ENCODE results near the gene PARL. TPM values are rescaled to one million over a fixed set of nuclear protein-coding genes. Genes with fewer than 3 reads are reported as not detected.

PARL gene
- 30.9 TPM for total RNA-seq

- peak; percentile 81 for DNase-seq
Measured at GRCh38 chr3:183884427-183885296, at the start of gene PARL. PARL (minus strand) TSS chr3:183884880; CDS start chr3:183884846, 34 bp downstream.

GRCh38 chr3:183933160-183933559 is 48.5 kb upstream of the PARL start:
- DNase-seq: no peak

- no peak for DNase-seq
Measured at GRCh38 chr3:183931881-183932280, 47.2 kb upstream of the PARL start.

- no peak for DNase-seq
Measured at GRCh38 chr3:183930086-183930485, 45.4 kb upstream of the PARL start.

GRCh38 chr3:183927059-183927458 is 42.4 kb upstream of the PARL start:
- no peak for DNase-seq

DNA sequence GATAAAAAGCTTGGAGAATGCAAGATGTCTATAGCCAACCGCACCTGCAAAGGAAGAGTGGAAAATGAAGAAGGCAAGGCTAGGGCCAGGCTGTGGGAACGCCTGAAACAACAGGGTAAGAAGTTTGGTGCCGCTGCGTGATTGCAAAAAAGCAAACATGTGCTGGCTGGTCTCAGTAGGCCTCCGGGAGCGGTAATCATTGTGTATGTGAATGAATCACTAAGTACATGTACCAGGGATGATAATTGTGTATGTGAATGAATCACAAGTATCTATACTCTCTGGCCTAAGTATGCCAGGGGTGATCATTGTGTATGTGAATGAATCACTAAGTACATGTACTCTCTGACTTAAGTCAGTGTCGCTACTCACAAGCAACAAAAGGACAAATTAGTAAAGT is 40.3 kb upstream of the PARL start:
- no peak for DNase-seq

DNA sequence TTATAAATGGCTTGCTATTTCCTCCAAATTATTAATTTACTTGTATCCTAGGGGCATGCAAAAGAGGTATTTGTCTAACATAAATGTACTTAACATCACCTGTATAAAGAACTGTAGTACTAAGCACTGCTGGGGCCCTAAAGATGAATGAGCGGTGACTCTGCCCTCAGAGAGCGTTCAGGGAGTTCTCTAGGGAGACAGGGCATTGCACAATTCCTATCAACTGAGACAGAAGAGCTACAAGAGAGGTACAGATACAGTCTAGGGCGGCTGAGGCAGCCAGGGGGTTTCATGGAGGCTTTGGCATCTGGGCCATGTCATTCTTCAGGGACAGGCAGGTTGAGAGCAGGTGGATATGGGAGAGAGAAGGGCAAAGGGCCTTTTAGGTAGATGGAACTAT is 39.9 kb upstream of the PARL start:
- DNase-seq: no peak

- no peak for DNase-seq
Measured at GRCh38 chr3:183922421-183922820, 37.7 kb upstream of the PARL start.

DNA sequence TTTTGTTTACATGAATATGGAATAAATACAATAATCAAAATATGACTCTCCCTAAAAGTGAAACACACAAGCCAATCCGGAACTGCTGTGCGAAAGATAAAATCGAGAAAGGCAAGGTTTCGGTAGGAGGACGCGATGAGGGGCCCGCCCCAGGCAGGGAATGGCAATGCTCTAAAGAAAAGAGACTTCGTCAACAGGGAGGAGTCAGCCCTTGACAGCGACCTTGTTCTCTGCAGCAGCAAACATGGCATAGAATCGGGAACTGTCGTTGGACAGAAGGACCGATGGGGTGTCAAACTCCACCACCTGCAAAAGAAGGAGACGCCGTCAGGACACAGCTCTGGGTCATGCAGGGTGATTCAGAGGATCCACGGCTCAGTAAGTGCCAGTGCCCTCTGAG is 36.4 kb upstream of the PARL start:
- DNase-seq: no peak

DNA sequence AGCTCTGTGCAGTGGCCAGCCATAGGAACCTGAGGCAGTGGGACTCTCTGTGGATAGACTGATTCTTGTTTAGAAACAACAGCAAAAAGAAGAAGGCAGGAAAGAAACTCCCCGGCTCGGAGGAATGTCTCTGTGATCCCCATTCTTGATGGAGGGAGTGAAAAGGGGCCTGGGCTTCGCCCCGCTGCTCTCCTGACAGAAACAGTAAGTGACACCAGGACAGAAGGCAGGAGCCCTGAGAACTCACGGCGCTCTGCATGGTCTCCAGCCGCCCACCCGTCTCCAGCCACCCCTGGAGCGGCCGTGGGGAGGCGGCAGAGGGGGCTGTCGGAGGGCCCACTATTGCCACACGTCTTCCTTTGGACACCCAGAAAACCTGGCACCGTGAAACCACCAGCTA is 35.7 kb upstream of the PARL start:
- no peak for DNase-seq

DNA sequence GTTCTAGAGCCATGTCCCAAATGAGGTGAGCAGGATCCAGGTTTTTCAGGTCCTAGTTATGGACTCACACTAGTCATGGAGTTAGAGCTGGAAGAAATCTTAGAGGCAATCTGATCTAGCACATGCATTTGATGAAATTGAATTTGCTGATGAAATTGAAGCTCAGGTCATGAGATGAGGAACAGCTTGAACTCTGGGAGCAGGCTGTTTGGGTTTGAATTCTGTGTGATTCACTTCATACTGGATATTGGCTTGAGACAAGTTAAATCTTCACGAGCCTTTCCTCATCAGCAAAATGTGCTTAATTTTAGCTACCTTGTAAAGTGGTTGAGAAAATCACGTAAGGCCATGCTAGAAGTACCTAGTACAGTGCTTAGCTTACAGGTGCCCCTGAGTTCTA is 33.5 kb upstream of the PARL start:
- no peak for DNase-seq

DNA sequence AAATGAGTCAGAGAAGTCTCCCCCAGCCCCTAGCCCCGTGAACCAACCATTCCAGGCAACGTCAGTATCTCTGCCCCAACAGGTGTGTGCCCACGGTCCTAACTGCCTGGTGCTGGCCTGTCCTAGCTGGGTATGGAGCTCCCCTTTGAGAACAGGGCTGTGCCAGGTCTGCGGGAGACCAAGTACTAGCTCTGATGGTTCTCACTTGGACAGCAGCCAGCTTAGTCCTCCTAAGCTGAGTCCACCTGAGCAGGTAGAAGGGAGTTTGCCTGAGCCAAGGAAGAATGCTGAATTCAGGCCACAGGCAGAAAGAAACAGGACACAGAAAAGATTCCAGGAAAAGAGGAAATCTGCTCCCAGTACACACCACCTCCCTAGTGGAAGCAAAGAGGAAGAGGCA is 33.1 kb upstream of the PARL start:
- no peak for DNase-seq

GRCh38 chr3:183914856-183915255 is 30.2 kb upstream of the PARL start:
- DNase-seq: no peak

- no peak for DNase-seq
Measured at GRCh38 chr3:183913580-183913920, 28.9 kb upstream of the PARL start.

DNA sequence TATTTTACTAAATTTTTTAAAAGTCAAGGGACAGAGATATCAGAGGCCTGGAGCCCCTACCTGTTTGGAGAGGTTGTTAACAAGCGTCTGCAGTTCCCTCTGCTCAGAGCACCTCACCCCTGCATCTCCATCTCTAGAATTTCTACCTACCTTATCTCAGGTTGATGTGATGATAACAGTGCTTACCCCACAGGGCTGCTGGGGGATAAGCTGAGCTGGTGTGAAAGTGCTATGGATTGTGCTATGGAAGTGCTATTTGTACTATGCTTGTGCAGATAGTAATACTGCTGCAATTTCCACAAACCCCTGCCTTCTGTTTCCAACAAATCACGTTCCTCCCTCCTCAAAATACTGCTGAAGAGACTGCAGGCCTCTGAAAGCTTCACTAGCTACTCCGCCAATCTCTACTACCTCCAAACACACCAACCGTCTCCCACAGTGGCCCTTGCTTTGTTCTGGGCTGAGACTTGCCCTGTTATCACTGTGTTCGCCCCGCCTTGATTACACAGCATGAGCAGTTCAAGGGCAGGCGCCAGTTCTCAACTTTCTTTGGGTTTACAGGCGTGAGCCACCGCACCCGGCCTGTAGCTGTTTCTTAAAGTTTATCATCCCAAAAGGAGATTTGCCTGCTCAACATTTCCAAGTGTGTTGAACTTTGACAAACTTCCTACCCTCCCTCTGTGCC is 28.4 kb upstream of the PARL start:
- no peak for DNase-seq

DNA sequence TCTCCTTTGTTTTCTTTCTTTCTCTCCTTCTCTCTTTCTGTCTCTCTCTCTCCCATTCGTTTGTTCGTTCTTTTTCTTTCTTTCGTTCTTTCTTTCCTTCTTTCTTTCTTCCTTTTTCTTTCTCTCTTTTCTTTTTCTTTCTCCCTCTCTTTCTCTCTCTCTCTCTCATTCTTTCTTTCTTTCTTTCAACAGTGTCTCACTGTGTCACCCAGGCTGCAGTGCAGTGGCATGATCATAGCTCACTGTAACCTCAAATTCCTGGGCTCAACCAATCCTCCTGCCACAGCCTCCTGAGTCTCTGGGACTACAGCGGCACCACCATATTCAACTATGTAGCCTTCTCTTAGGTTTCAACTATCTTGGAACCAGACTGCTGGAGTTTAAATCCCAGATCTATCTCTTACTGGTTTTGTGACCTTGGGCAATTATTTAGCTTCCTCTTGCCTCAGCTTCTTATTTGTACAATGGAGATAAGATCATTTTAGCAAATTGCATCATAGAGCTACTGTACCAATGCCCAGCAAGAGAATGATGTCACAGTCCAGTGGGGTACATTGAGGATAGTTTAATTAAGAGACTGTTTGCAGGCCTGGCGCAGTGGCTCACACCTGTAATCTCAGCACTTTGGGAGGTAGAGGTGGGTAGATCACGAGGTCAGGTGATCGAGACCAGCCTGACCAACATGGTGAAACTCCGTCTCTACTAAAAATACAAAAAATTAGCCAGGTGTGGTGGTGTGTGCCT is 27.3 kb upstream of the PARL start:
- no peak for DNase-seq

DNA sequence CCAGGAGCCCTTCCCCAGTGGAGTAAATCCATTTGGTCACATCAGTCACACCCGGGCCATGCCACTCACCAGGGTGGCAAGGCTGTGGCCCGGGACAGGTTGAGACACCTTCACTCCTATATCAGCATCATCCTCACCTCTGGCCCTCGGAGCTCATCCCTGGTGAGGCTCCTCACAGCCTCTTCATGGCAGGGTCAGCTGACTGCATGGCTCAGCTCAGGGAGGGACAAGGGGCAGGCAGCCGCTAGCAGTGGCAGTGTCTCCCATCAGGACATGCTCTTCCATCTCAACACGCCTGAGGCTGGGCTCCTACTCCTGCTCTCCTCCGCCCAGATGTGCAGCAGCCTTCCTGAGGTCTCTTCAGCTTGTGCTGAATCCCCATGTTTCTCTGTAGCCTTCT is 26.4 kb upstream of the PARL start:
- DNase-seq: no peak

DNA sequence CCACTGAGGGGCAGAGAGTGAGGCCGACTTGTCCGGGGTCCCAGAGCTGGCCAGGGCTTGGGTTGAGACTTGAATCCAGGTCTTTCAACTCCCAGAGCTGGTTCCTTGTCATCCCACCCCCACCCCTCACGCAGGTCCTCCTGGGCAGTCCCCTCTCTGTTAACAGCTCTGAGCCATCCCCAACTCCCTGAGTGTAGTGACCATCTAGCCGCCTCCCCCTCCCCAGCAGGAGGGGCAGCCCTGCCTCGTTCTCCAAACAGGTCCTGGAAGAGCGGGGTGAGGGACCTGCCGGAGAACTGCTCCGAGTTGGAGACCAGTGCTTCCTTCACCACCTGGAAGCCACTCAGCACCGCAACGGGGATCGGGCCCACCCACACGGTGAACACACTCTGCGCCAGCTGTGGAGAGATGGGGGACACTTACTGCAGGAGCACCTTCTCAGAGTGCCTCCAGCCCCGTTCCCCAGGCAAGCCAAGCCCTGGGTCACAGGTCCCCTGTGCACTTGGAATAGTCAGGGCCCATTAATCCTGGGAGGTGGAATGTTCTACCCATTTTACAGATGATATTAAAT is 24.4 kb upstream of the PARL start:
- DNase-seq: no peak

DNA sequence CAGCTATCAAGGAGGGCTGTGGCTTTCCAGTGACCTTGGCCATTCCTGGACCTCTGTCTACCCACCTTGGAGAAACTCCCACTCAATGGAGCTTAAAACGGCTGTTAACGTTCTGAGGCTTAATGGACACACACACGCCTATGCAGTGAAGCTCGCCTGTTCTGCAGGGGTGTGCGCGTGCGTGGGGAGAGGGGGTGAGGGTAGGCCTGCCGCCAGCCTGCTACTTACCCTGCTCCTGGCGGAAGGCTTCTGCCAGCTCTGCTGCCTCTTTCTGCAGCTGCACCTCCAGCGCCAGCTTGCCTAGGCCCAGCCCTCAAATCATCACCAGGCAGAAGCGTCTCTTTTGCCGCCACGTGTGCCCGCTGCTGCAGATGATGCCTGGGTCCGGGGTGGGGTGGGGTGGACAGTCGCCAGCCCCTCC is 23.2 kb upstream of the PARL start:
- DNase-seq: no peak

DNA sequence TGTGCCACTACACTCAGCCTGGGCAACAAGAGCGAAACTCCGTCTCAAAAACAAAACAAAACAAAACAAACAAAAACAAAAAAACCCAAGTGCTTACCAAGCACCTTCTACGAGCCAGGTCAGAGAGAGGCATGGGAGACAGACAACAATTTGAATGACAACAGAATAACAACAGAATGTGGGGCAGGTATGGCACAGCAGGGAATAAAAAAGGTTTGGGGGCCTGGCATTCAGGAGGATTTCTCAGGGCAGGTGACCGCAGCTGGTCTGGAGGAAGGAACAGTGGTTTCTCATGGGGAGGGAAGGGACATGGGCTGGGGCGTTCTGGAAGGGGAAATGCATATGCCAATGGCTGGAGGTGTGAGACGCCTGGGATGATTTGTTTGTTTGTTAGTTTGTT is 22.5 kb upstream of the PARL start:
- no peak for DNase-seq

DNA sequence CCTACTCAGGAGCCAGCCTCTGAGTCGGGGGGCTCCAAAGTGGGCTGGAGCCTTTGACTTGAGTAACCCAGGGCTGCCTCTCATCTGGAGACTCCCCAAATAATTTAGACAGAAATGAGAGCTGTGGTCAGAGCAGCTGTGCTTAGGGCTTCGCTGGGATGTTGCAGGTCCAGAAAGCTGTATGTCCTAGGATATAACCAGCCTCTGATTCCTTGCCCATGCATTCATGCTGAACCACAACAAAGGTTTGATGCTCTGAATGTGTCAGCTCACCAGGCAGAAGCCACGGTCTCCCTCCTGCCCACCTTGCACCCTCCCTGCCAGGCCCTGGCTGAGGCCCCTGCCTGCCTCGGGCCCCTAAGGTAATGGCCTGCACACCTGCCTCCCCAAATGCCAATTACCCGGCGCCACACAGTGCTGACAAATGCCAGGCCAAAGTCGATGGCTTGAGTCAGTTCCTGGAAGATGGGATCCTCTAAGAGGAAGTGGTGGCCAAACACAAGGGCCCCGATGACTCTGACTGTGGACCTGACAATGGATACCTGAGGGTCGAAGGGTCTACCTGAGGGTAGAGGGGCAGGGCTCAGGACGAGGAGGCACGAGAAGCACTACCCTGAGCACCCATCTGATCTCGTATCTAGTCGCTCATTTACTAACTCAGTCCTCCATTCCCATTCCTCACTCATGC is 21.7 kb upstream of the PARL start:
- DNase-seq: no peak

Measured in skin of body (tissue), 2 donors.